K562 treated with DMSO at 1 percent for 48 hours (cell line): ENCODE data around the gene SLC6A6. TPM values are rescaled to one million over a fixed set of nuclear protein-coding genes. Genes with fewer than 3 reads are reported as not detected.

ENCODE experiments used
- total RNA-seq: library from RNA; unstranded; fragments of 300-600 nt; gene quantifications from 2 replicates; pipeline ENCODE4 v1.2.3, GENCODE V29; 2022; ENCODE audit warnings: low replicate concordance; ENCODE audit errors: extremely low read depth

The SLC6A6 gene
- total RNA-seq = not detected in 2 replicates

DNA sequence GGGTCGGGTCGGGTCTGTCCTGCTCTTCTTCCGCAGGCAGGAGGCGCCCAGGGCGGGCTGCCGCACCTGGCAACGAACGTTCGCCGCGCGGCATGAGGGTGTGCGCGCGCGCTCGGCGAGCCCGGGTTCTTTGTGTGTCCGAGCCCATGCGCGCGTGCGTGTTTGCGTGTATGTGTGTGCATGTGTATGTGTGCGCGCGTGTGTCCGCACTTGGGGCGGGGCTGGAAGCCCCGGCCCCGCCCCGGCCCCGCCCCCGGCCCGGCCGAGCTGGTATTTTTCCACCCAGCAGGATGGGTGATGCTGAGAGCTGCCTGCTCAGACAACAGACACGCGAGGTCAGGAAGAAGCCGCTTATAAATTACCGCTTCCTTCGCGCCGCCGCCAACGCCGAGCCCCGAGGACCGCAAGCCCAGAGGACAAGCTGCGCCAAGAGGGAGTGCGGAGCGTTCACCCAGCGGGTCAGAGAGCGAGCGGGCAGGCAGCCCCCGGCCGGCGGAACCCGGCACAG is at the start of gene SLC6A6:
Gene SLC6A6 (plus strand): TSS at position 303 of the 508 bp plus-strand sequence. CDS start 41,029 bp downstream, outside the sequence.

Other genes starting within 250 kb of the SLC6A6 start
- gene XPC, start 224.0 kb upstream of the SLC6A6 start, total RNA-seq = not detected in 2 replicates
- gene LSM3, start 223.8 kb upstream of the SLC6A6 start, total RNA-seq = not detected in 2 replicates
- not detected in 2 replicates for gene GRIP2, start 137.7 kb downstream of the SLC6A6 start, total RNA-seq
- gene CCDC174, start 249.2 kb downstream of the SLC6A6 start, total RNA-seq = not detected in 2 replicates